Esophagus muscularis mucosa (tissue), 4 donors: Measurements from ENCODE around the gene RETREG2. TPM values are rescaled to one million over a fixed set of nuclear protein-coding genes. Genes with fewer than 3 reads are reported as not detected.

Experiments
- DNase-seq: peaks from one replicate; pipeline ENCODE4 v3.0.0-alpha.2; 2017; ENCODE audit errors: extremely low spot score
- H3K27ac ChIP-seq, 4 donors: fragments of 200-600 bp; sonication (generic); replicated peaks in 1 of 4; 1 replicate in 3 of 4; 2 replicates in 1 of 4; pipeline ENCODE4 v1.5.1; 2016 to 2019; ENCODE audit warnings: mild to moderate bottlenecking in 1 of 4
- H3K27me3 ChIP-seq, 4 donors: fragments of 200-600 bp; sonication (generic); one replicate each; pipeline versions ENCODE4 v1.5.1 to v1.6.0; 2016 to 2019
- H3K36me3 ChIP-seq, 4 donors: fragments of 200-600 bp; sonication (generic); one replicate each; pipeline ENCODE4 v1.5.1; 2016 to 2019
- H3K4me1 ChIP-seq, 4 donors: fragments of 200-600 bp; sonication (generic); one replicate each; pipeline ENCODE4 v1.5.1; 2016 to 2019
- H3K4me3 ChIP-seq, 4 donors: fragments of 200-600 bp; sonication (generic); 1 replicate in 2 of 4; 2 replicates in 2 of 4; pipeline ENCODE4 v1.5.1; 2016 to 2019; ENCODE audit warnings: mild to moderate bottlenecking in 4 of 4, moderate library complexity in 1 of 4
- H3K9me3 ChIP-seq, 4 donors: fragments of 200-600 bp; sonication (generic); 1 replicate in 3 of 4; 2 replicates in 1 of 4; pipeline ENCODE4 v1.5.1; 2016 to 2019
- EP300 ChIP-seq: sonication (generic); formaldehyde crosslinking; IDR thresholded peaks from one replicate; pipeline ENCODE4 v1.6.1; 2017; ENCODE audit warnings: antibody characterized with exemption
- POLR2A ChIP-seq: fragments of 450-650 bp; IDR thresholded peaks from one replicate; pipeline ENCODE4 v1.6.1; 2017; ENCODE audit warnings: antibody characterized with exemption, moderate library complexity, mild to moderate bottlenecking, low read depth
- POLR2AphosphoS5 ChIP-seq, 2 donors: sonication (generic); formaldehyde crosslinking; IDR thresholded peaks; one replicate each; pipeline ENCODE4 v1.6.1; 2017; ENCODE audit warnings: antibody characterized with exemption in 2 of 2
- WGBS: methylation state at CpG from one replicate; pipeline ENCODE4 v1.1.5; 2018; 5-methylcytosine and 5-hydroxymethylcytosine counted together
- intact Hi-C: fragments of 100-400 bp; cut with DNase I; formaldehyde crosslinking; loops from one replicate; pipeline ENCODE4 v1.15.1; 2023
- total RNA-seq, 4 donors: library from RNA; depleted of rRNA; stranded (reverse); fragments of >200 nt; gene quantifications; one replicate each; pipeline versions ENCODE4 v1.1.0 to v1.2.1, GENCODE V29; 2016
- TF ChIP-seq, protein P1 (sequence below), 3 experiments: fragments of 200-600 bp in 2 of 3; fragments of 450-650 bp in 1 of 3; sonication (generic) in 2 of 3; IDR thresholded peaks; one replicate each; pipeline ENCODE4 v1.5.1; 2017 to 2019; ENCODE audit warnings: antibody characterized with exemption in 3 of 3, mild to moderate bottlenecking in 2 of 3, moderate library complexity in 1 of 3

Gene RETREG2
- total RNA-seq, 4 donors from 2014 or later = 44.0 to 69.3 (median 56.3) TPM

- no peak for TF ChIP-seq EP300
- TF ChIP-seq, protein P1, sequence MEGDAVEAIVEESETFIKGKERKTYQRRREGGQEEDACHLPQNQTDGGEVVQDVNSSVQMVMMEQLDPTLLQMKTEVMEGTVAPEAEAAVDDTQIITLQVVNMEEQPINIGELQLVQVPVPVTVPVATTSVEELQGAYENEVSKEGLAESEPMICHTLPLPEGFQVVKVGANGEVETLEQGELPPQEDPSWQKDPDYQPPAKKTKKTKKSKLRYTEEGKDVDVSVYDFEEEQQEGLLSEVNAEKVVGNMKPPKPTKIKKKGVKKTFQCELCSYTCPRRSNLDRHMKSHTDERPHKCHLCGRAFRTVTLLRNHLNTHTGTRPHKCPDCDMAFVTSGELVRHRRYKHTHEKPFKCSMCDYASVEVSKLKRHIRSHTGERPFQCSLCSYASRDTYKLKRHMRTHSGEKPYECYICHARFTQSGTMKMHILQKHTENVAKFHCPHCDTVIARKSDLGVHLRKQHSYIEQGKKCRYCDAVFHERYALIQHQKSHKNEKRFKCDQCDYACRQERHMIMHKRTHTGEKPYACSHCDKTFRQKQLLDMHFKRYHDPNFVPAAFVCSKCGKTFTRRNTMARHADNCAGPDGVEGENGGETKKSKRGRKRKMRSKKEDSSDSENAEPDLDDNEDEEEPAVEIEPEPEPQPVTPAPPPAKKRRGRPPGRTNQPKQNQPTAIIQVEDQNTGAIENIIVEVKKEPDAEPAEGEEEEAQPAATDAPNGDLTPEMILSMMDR (IDR thresholded peaks at IDR 0.05) = no peak
- peak in 1 of 2 donors; percentile 59 for TF ChIP-seq POLR2AphosphoS5 (IDR thresholded peaks at IDR 0.05)
- peak; percentile 11 for TF ChIP-seq POLR2A
- no peaks in the 10 kb centered on the region for H3K9me3 ChIP-seq
- H3K36me3 ChIP-seq = peaks cover 49 to 70% (median 69%) of the 10 kb centered on the region in 4 donors
- H3K4me3 ChIP-seq = peak overlapping the region; percentile 59 to 79 (median 65)
- peaks cover 28 to 56% (median 45%) of the 10 kb centered on the region in 4 donors for H3K4me1 ChIP-seq
- intact Hi-C loops = no loop called here
- peak overlapping the region; percentile 90 to 99 (median 95) for H3K27ac ChIP-seq
- WGBS = 1% methylated on average over 16 of the region's 37 CpGs
- H3K27me3 ChIP-seq = no peaks in the 10 kb centered on the region
- peak; percentile 92 for DNase-seq
Observed at GRCh38 chr2:219218217-219218731, 40.2 kb downstream of the RETREG2 start.

- 5% methylated on average over 29 of the region's 71 CpGs for WGBS
- no peaks in the 10 kb centered on the region for H3K27me3 ChIP-seq
- intact Hi-C loops = no loop called here
- TF ChIP-seq POLR2A (peak; percentile 46), POLR2AphosphoS5 (IDR thresholded peaks at IDR 0.05) (peak; percentile 86 to 88), EP300 (no peak)
- TF ChIP-seq, protein P1 (IDR thresholded peaks at IDR 0.05) = peak in 1 of 3 experiments; percentile 21
- H3K9me3 ChIP-seq = no peaks in the 10 kb centered on the region
- H3K27ac ChIP-seq = peak within 1 kb of the TSS; percentile 90 to 99 (median 95)
- peaks cover 28 to 56% (median 45%) of the 10 kb centered on the region in 4 donors for H3K4me1 ChIP-seq
- peaks cover 50 to 70% (median 69%) of the 10 kb centered on the region in 4 donors for H3K36me3 ChIP-seq
- peak within 1 kb of the TSS; percentile 59 to 79 (median 65) for H3K4me3 ChIP-seq
- DNase-seq = peak; percentile 99
Observed at GRCh38 chr2:219218732-219219701, 40.9 kb downstream of the RETREG2 start, which contains the start of gene ABCB6. Gene ABCB6, minus strand, starts transcription at chr2:219218958. Its CDS starts 285 bp downstream, at chr2:219218673.

DNA sequence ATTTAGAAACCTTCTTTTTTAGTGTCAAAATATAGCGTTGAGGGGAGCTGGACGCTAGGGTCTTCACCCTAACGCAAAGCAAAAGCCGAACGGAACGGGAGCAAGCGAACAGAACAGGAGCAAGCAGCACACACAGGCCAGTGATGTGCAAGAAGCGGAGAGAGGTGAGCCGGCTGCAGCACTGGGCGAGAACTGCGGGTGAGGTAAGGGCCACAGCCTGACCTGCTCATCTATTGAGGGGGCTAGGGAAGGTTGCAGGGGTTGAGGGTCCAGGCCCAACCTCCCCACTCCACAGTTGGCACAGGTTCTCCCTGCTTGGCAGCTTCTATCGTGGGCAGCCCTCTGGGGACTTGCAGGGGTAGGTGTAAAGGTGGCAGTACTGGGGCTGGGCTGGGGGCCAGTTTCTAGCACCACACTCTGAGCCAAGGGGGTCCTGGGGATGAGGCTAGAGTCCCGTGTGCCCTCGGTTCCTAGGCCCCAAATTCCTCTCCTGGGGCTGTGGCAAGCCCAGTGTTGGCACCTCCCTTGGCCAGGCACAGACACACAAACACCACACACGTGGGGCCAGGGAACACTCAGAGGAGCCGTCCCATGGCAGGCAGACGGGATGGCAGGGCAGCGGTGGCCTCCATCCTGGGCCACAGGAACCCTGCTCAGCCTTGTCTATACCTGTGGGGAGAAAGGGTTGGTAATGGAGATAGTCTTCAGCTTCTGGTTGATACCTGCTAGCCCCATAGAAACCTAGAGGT is 41.9 kb downstream of the RETREG2 start:
- TF ChIP-seq EP300 (no peak), POLR2AphosphoS5 (IDR thresholded peaks at IDR 0.05) (no peak), POLR2A (no peak)
- TF ChIP-seq, protein P1 (IDR thresholded peaks at IDR 0.05) = no peak
- H3K4me1 ChIP-seq = peaks cover 28 to 56% (median 45%) of the 10 kb centered on the region in 4 donors
- H3K27me3 ChIP-seq = no peaks in the 10 kb centered on the region
- H3K36me3 ChIP-seq = peaks cover 55 to 70% (median 69%) of the 10 kb centered on the region in 4 donors
- peak overlapping the region; percentile 90 to 99 (median 95) for H3K27ac ChIP-seq
- intact Hi-C loops = no loop called here
- H3K4me3 ChIP-seq = peak overlapping the region in 1 of 4 donors; percentile 63
- 88% methylated on average over 14 of the region's 18 CpGs for WGBS
- DNase-seq = no peak
- H3K9me3 ChIP-seq = no peaks in the 10 kb centered on the region

GRCh38 chr2:219220652-219221402 is 42.8 kb downstream of the RETREG2 start:
- intact Hi-C loops = no loop called here
- H3K4me1 ChIP-seq = peaks cover 28 to 55% (median 42%) of the 10 kb centered on the region in 4 donors
- TF ChIP-seq POLR2A = no peak
- TF ChIP-seq, protein P1 (IDR thresholded peaks at IDR 0.05) = no peak
- no peak overlapping the region for H3K4me3 ChIP-seq
- H3K27ac ChIP-seq = peak overlapping the region in 1 of 4 donors; percentile 99
- WGBS = 77% methylated on average over 11 of the region's 19 CpGs
- no peaks in the 10 kb centered on the region for H3K9me3 ChIP-seq
- DNase-seq = no peak
- H3K36me3 ChIP-seq = peaks cover 59 to 72% (median 69%) of the 10 kb centered on the region in 4 donors
- H3K27me3 ChIP-seq = no peaks in the 10 kb centered on the region
